GM12878 (cell line): ENCODE data around the gene DNAAF8. TPM values are rescaled to one million over a fixed set of nuclear protein-coding genes. Genes with fewer than 3 reads are reported as not detected.

Source experiments
- ATAC-seq: fragments of 200-7000 bp; cut with Tn5 transposase; 3 replicates; pipeline ENCODE4 v1.9.1; 2020; ENCODE audit warnings: mild to moderate bottlenecking, moderate library complexity
- BruUV-seq: library from RNA; stranded (reverse); fragments of 400-500 nt; replicated peaks from 2 replicates; lab custom pipeline; 2021; lab: Mats Ljungman, UMichigan
- CTCF ChIA-PET: fragments of 300-600 bp; sonication (Branson Sonifier 250); formaldehyde crosslinking; extraction: SDS; loops from one replicate; lab custom pipeline; 2021; ENCODE audit warnings: inconsistent platforms; lab: Yijun Ruan, JAX
- POLR2A ChIA-PET: fragments of 350-600 bp; formaldehyde crosslinking; extraction: SDS; loops from one replicate; lab custom pipeline; 2021; ENCODE audit warnings: inconsistent platforms; lab: Charles Lee
- RAD21 ChIA-PET: fragments of 300-600 bp; sonication (Branson Sonifier 250); formaldehyde crosslinking; loops from one replicate; lab custom pipeline; 2023; ENCODE audit warnings: antibody characterized with exemption; ENCODE audit not compliant: unreplicated experiment; lab: Charles Lee
- SMC1A ChIA-PET: fragments of 300-600 bp; sonication (Branson Sonifier 250); formaldehyde crosslinking; loops from one replicate; lab custom pipeline; 2023; ENCODE audit not compliant: unreplicated experiment, uncharacterized antibody; lab: Charles Lee
- DNase-seq: peaks from one replicate; pipeline ENCODE4 v3.0.0-alpha.2; 2011; ENCODE audit warnings: low read depth, low spot score
- FAIRE-seq: peaks from 3 replicates; lab custom pipeline; 2011; peaks lifted over from hg19 to GRCh38; lab: Jason Lieb, UNC
- H2AFZ ChIP-seq: 2 replicates; pipeline ENCODE4 v1.6.0; 2011; ENCODE audit warnings: low read depth, low read length, control low read depth; ENCODE audit not compliant: control insufficient read depth
- H3K27ac ChIP-seq: 2 replicates; pipeline ENCODE4 v1.5.1; 2011; ENCODE audit warnings: control low read depth; ENCODE audit not compliant: control insufficient read depth, insufficient read depth
- H3K27me3 ChIP-seq, 2 experiments: replicated peaks in 1 of 2; 2 replicates each; pipeline versions ENCODE4 v1.6.0 to v1.6.1; 2011; ENCODE audit warnings: low read length in 1 of 2; ENCODE audit not compliant: control insufficient read depth in 2 of 2, insufficient read depth in 2 of 2
- H3K36me3 ChIP-seq, 2 experiments: 2 replicates each; pipeline ENCODE4 v1.5.1; 2011; ENCODE audit warnings: low read length in 1 of 2; ENCODE audit not compliant: control insufficient read depth in 2 of 2, insufficient read depth in 2 of 2
- H3K4me1 ChIP-seq: 2 replicates; pipeline ENCODE4 v1.6.1; 2011; ENCODE audit warnings: mild to moderate bottlenecking, low read length, moderate library complexity, mixed read lengths; ENCODE audit not compliant: control insufficient read depth, insufficient read depth
- H3K4me2 ChIP-seq: 2 replicates; pipeline ENCODE4 v1.6.0; 2011; ENCODE audit warnings: control low read depth; ENCODE audit not compliant: control insufficient read depth, insufficient read depth
- H3K4me3 ChIP-seq: fragments of 200-600 bp; sonication (generic); 2 replicates; pipeline ENCODE4 v1.5.1; 2016
- H3K79me2 ChIP-seq: 2 replicates; pipeline ENCODE4 v1.6.0; 2011; ENCODE audit warnings: low read length; ENCODE audit not compliant: control insufficient read depth, insufficient read depth
- H3K9ac ChIP-seq: 2 replicates; pipeline ENCODE4 v1.8.0; 2011; ENCODE audit warnings: low read length, control low read depth, mixed read lengths; ENCODE audit not compliant: control insufficient read depth, insufficient read depth
- H3K9me3 ChIP-seq: replicated peaks from 3 replicates; pipeline ENCODE4 v1.5.1; 2011; ENCODE audit warnings: mild to moderate bottlenecking, low read length; ENCODE audit not compliant: control insufficient read depth, insufficient read depth
- H4K20me1 ChIP-seq: 2 replicates; pipeline ENCODE4 v1.6.0; 2011; ENCODE audit not compliant: control insufficient read depth, insufficient read depth
- BACH1 ChIP-seq: fragments of 450-650 bp; IDR thresholded peaks from 2 replicates; pipeline ENCODE4 v1.6.1; 2017; ENCODE audit warnings: mild to moderate bottlenecking, borderline replicate concordance
- GATAD2B ChIP-seq: fragments of 450-650 bp; conservative IDR thresholded peaks from 2 replicates; pipeline ENCODE4 v1.6.1; 2017; ENCODE audit warnings: low read depth, mild to moderate bottlenecking, moderate library complexity
- IKZF2 ChIP-seq, 2 experiments: fragments of 450-650 bp; IDR thresholded peaks; 2 replicates each; pipeline ENCODE4 v1.6.1; 2017; ENCODE audit warnings: mild to moderate bottlenecking in 2 of 2, moderate library complexity in 2 of 2
- MTA2 ChIP-seq: fragments of 450-650 bp; IDR thresholded peaks from 2 replicates; pipeline ENCODE4 v1.6.1; 2016; ENCODE audit warnings: low read depth, mild to moderate bottlenecking, moderate library complexity
- MTA3 ChIP-seq: IDR thresholded peaks from 2 replicates; pipeline ENCODE4 v1.6.1; 2012; ENCODE audit warnings: low read length, inconsistent platforms, borderline replicate concordance
- RCOR1 ChIP-seq: conservative IDR thresholded peaks from 2 replicates; pipeline ENCODE4 v1.6.1; 2012; ENCODE audit warnings: low read depth, low read length, improper control_type of control experiment
- STAT1 ChIP-seq: fragments of 450-650 bp; conservative IDR thresholded peaks from 2 replicates; pipeline ENCODE4 v1.6.1; 2014; ENCODE audit warnings: antibody characterized with exemption, mild to moderate bottlenecking
- ZNF207 ChIP-seq: fragments of 450-650 bp; IDR thresholded peaks from 2 replicates; pipeline ENCODE4 v1.6.1; 2014; ENCODE audit warnings: antibody characterized with exemption, mild to moderate bottlenecking, borderline replicate concordance
- ZNF24 ChIP-seq: fragments of 450-650 bp; IDR thresholded peaks from 2 replicates; pipeline ENCODE4 v1.6.1; 2017; ENCODE audit warnings: antibody characterized with exemption, mild to moderate bottlenecking
- ZNF384 ChIP-seq: IDR thresholded peaks from 2 replicates; pipeline ENCODE4 v1.6.1; 2012; ENCODE audit warnings: low read depth, mild to moderate bottlenecking, low read length, improper control_type of control experiment, borderline replicate concordance
- ZNF622 ChIP-seq: fragments of 450-650 bp; IDR thresholded peaks from 2 replicates; pipeline ENCODE4 v1.6.1; 2017; ENCODE audit warnings: mild to moderate bottlenecking, inconsistent platforms
- whole genome bisulfite sequencing: methylation state at CpG from one replicate; pipeline ENCODE4 v1.1.6; 2016; ENCODE audit warnings: low lambda C conversion rate; ENCODE audit not compliant: insufficient replicate concordance, insufficient coverage; ENCODE audit errors: missing lambda C conversion rate; 5-methylcytosine and 5-hydroxymethylcytosine counted together
- in situ Hi-C: fragments of 300-500 bp; cut with MboI; formaldehyde crosslinking; loops from 9 replicates; pipeline ENCODE4 v1.14.3; 2018; ENCODE audit warnings: mixed read lengths
- intact Hi-C: fragments of 100-400 bp; cut with micrococcal nuclease; formaldehyde crosslinking; loops from one replicate; pipeline ENCODE4 v1.14.2; 2022; ENCODE audit not compliant: unreplicated experiment
- polyA plus RNA-seq, 11 experiments: library from polyadenylated mRNA; depleted of rRNA in 4 of 11; unstranded in 6 of 11; stranded (reverse) in 5 of 11; fragments of >200 nt; fragmentation: Nextera tagmentation in 4 of 11; fragmentation: Illumina TruSeq in 1 of 11; extraction: Ambion mirVana in 4 of 11; extraction: Trizol in 1 of 11; gene quantifications; 1 replicate in 1 of 11; 2 replicates in 10 of 11; pipeline versions ENCODE4 v1.2.1 to v1.2.3, GENCODE V29; 2011 to 2016; ENCODE audit warnings: inconsistent platforms in 2 of 11, missing spikeins in 2 of 11, low read depth in 1 of 11
- total RNA-seq, 4 experiments: library from RNA; depleted of rRNA in 3 of 4; stranded (reverse); fragments of >200 nt in 3 of 4; fragmentation: Illumina TruSeq in 1 of 4; extraction: Trizol in 1 of 4; gene quantifications; 2 replicates each; pipeline versions ENCODE4 v1.2.1 to v1.2.3, GENCODE V29; 2013 to 2021
- TF ChIP-seq, protein P1 (sequence below): fragments of 450-650 bp; IDR thresholded peaks from 2 replicates; pipeline ENCODE4 v1.6.1; 2017; ENCODE audit warnings: mild to moderate bottlenecking, moderate library complexity

The DNAAF8 gene
- total and polyA plus RNA-seq, 10 of the 15 experiments (the other 5 are each of a cell fraction or from before 2014, with no cell fraction given) = 0.01 to 0.78 (median 0.22) TPM; not detected in 2

DNA sequence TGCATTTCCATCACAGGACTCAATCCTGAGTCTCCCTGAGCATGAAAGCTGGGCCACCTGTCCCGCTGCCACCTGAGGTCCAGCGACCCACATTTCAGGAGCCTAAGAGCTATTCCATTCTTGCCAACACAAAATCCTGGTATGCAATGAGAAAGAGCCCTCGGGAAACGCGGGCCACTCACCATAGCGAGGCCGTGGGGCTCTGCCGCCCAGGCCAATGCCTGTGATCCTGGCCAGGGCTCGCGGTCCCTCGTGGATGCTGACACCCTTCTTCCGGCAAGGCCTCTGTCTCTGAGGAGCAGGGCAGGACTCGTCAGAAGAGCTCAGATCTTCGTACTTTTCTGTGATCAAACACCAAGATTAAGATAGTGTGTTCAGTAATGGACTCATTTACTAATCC is 29.4 kb upstream of the DNAAF8 start:
- Histone ChIP-seq H3K9ac (no peak overlapping the region), H2AFZ (no peak overlapping the region), H3K36me3 (peaks cover 8 to 18% of the 10 kb centered on the region in 2 experiments; a peak in 3 of 4 replicates), H3K27ac (no peak overlapping the region), H3K27me3 (no peaks in the 10 kb centered on the region), H3K9me3 (no peaks in the 10 kb centered on the region), H3K4me1 (no peaks in the 10 kb centered on the region), H3K4me3 (no peak overlapping the region), H4K20me1 (no peaks in the 10 kb centered on the region), H3K4me2 (no peak overlapping the region), H3K79me2 (no peaks in the 10 kb centered on the region)
- 93% methylated on average over 14 of the region's 14 CpGs for WGBS
- RAD21 ChIA-PET = no interaction called here
- in situ Hi-C loops (no loop called here), intact Hi-C loops (no loop called here)
- FAIRE-seq = no peak
- no peak for ATAC-seq
- no peak for DNase-seq
- SMC1A ChIA-PET = interaction anchor here (0.6 to 1.0 kb wide), 3 partner anchors 9 to 268 kb away, joined by 3 to 4 read pairs (median 3); no protein-coding TSS in a partner anchor
- no TSS peak for BruUV-seq
- CTCF ChIA-PET = no interaction called here
- TF ChIP-seq ZNF207 (no peak), BACH1 (no peak), ZNF384 (no peak), ZNF622 (no peak), GATAD2B (no peak), MTA2 (no peak), RCOR1 (no peak), MTA3 (no peak), STAT1 (no peak), ZNF24 (no peak), IKZF2 (IDR thresholded peaks at IDR 0.05) (no peak)
- TF ChIP-seq, protein P1, sequence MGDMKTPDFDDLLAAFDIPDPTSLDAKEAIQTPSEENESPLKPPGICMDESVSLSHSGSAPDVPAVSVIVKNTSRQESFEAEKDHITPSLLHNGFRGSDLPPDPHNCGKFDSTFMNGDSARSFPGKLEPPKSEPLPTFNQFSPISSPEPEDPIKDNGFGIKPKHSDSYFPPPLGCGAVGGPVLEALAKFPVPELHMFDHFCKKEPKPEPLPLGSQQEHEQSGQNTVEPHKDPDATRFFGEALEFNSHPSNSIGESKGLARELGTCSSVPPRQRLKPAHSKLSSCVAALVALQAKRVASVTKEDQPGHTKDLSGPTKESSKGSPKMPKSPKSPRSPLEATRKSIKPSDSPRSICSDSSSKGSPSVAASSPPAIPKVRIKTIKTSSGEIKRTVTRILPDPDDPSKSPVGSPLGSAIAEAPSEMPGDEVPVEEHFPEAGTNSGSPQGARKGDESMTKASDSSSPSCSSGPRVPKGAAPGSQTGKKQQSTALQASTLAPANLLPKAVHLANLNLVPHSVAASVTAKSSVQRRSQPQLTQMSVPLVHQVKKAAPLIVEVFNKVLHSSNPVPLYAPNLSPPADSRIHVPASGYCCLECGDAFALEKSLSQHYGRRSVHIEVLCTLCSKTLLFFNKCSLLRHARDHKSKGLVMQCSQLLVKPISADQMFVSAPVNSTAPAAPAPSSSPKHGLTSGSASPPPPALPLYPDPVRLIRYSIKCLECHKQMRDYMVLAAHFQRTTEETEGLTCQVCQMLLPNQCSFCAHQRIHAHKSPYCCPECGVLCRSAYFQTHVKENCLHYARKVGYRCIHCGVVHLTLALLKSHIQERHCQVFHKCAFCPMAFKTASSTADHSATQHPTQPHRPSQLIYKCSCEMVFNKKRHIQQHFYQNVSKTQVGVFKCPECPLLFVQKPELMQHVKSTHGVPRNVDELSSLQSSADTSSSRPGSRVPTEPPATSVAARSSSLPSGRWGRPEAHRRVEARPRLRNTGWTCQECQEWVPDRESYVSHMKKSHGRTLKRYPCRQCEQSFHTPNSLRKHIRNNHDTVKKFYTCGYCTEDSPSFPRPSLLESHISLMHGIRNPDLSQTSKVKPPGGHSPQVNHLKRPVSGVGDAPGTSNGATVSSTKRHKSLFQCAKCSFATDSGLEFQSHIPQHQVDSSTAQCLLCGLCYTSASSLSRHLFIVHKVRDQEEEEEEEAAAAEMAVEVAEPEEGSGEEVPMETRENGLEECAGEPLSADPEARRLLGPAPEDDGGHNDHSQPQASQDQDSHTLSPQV = no peak
- POLR2A ChIA-PET = no interaction called here
